Astrocyte (in vitro differentiated cells and primary cell): ENCODE data around the gene PLAAT4. TPM values are rescaled to one million over a fixed set of nuclear protein-coding genes. Genes with fewer than 3 reads are reported as not detected.

ENCODE experiments used
- DNase-seq: peaks from one replicate; pipeline ENCODE4 v3.0.0-alpha.2; 2010; ENCODE audit warnings: low read depth
- FAIRE-seq: peaks from 2 replicates; lab custom pipeline; 2011; peaks lifted over from hg19 to GRCh38; lab: Jason Lieb, UNC
- H2AFZ ChIP-seq: 2 replicates; pipeline ENCODE4 v1.6.0; 2012; ENCODE audit warnings: low read depth, low read length, inconsistent platforms
- H3K27ac ChIP-seq: 2 replicates; pipeline ENCODE4 v1.5.1; 2011; ENCODE audit warnings: low read depth, low read length, inconsistent platforms
- H3K27me3 ChIP-seq: 2 replicates; pipeline ENCODE4 v1.6.0; 2011; ENCODE audit warnings: low read length, inconsistent platforms; ENCODE audit not compliant: insufficient read depth
- H3K36me3 ChIP-seq: 2 replicates; pipeline ENCODE4 v1.5.1; 2011; ENCODE audit warnings: low read length, inconsistent platforms; ENCODE audit not compliant: insufficient read depth
- H3K4me1 ChIP-seq: 2 replicates; pipeline ENCODE4 v1.5.1; 2011; ENCODE audit warnings: low read length, inconsistent platforms; ENCODE audit not compliant: insufficient read depth
- H3K4me2 ChIP-seq: 2 replicates; pipeline ENCODE4 v1.6.0; 2012; ENCODE audit warnings: low read length, inconsistent platforms
- H3K4me3 ChIP-seq: 2 replicates; pipeline ENCODE4 v1.5.1; 2011; ENCODE audit warnings: low read depth, mild to moderate bottlenecking, low read length, inconsistent platforms; ENCODE audit not compliant: insufficient read depth
- H3K79me2 ChIP-seq: 2 replicates; pipeline ENCODE4 v1.6.0; 2012; ENCODE audit warnings: mild to moderate bottlenecking, low read length, inconsistent platforms; ENCODE audit not compliant: insufficient read depth
- H3K9ac ChIP-seq: 2 replicates; pipeline ENCODE4 v1.6.0; 2012; ENCODE audit warnings: mild to moderate bottlenecking, low read length, inconsistent platforms
- H3K9me3 ChIP-seq: 2 replicates; pipeline ENCODE4 v1.5.1; 2012; ENCODE audit warnings: low read depth, mild to moderate bottlenecking, low read length, inconsistent platforms; ENCODE audit not compliant: insufficient read depth
- H4K20me1 ChIP-seq: 2 replicates; pipeline ENCODE4 v1.6.0; 2012; ENCODE audit warnings: low read length, inconsistent platforms; ENCODE audit not compliant: insufficient read depth
- H3K27ac Mint-ChIP-seq: one replicate; pipeline ENCODE4 v1.8.0; 2021; ENCODE audit warnings: mild to moderate bottlenecking, mixed read lengths; ENCODE audit not compliant: unreplicated experiment
- H3K27me3 Mint-ChIP-seq: one replicate; pipeline ENCODE4 v1.8.0; 2021; ENCODE audit warnings: low read depth, mixed read lengths; ENCODE audit not compliant: unreplicated experiment
- H3K36me3 Mint-ChIP-seq: one replicate; pipeline ENCODE4 v1.8.0; 2021; ENCODE audit warnings: low read depth, mixed read lengths; ENCODE audit not compliant: unreplicated experiment
- H3K4me1 Mint-ChIP-seq: one replicate; pipeline ENCODE4 v1.8.0; 2021; ENCODE audit warnings: low read depth, mixed read lengths; ENCODE audit not compliant: unreplicated experiment
- H3K4me3 Mint-ChIP-seq: one replicate; pipeline ENCODE4 v1.8.0; 2021; ENCODE audit warnings: mild to moderate bottlenecking, moderate library complexity, mixed read lengths; ENCODE audit not compliant: unreplicated experiment
- H3K9me3 Mint-ChIP-seq: one replicate; pipeline ENCODE4 v1.8.0; 2021; ENCODE audit warnings: mild to moderate bottlenecking, mixed read lengths; ENCODE audit not compliant: unreplicated experiment
- EZH2 ChIP-seq: IDR thresholded peaks from 2 replicates; pipeline ENCODE4 v1.6.1; 2012; ENCODE audit warnings: mild to moderate bottlenecking, low read length, inconsistent platforms; ENCODE audit not compliant: insufficient read depth
- total RNA-seq: library from RNA; stranded (reverse); gene quantifications from 2 replicates; pipeline ENCODE4 v1.2.1, GENCODE V29; 2021
- TF ChIP-seq, protein P1 (sequence below): IDR thresholded peaks from 2 replicates; pipeline ENCODE4 v1.5.1; 2011; ENCODE audit warnings: low read depth, mild to moderate bottlenecking, inconsistent platforms, low read length, moderate library complexity; ENCODE audit not compliant: insufficient read depth

PLAAT4 gene
- total RNA-seq, 1 donor from 2014 or later: 4.9 TPM

DNA sequence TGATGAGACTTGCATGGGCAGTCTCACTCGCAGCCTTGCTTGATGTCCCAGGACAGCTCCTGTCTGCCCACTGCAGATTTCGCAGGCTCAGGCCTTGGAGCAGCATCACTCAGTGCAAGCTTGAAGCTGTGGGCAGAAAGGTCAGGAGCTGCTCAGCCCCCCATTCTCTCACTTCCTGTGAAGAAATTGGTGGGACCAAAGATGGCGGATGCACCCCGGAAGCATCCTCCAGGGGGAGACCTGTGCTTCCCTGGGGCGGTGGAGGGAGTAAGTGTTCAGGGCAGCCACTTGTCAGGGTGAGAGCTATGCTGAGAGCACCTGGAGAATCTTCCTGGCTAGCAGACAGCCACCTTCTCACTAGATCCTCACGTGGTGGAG lies 15.3 kb downstream of the PLAAT4 start:
- Histone ChIP-seq H3K9me3 (no peaks in the 10 kb centered on the region), H3K36me3 (no peaks in the 10 kb centered on the region), H3K4me3 (no peak overlapping the region), H3K4me1 (no peaks in the 10 kb centered on the region), H3K9ac (no peak overlapping the region), H3K4me2 (no peak overlapping the region), H3K27ac (no peak overlapping the region), H4K20me1 (no peaks in the 10 kb centered on the region), H2AFZ (no peak overlapping the region), H3K27me3 (no peaks in the 10 kb centered on the region), H3K79me2 (no peaks in the 10 kb centered on the region)
- Mint-ChIP-seq H3K27ac (no peak overlapping the region), H3K9me3 (no peaks in the 10 kb centered on the region), H3K36me3 (no peaks in the 10 kb centered on the region), H3K4me3 (no peak overlapping the region), H3K27me3 (peaks cover 4% of the 10 kb centered on the region), H3K4me1 (peaks cover 12% of the 10 kb centered on the region)
- FAIRE-seq: no peak
- no peak for DNase-seq
- no peak for TF ChIP-seq EZH2
- TF ChIP-seq, protein P1, sequence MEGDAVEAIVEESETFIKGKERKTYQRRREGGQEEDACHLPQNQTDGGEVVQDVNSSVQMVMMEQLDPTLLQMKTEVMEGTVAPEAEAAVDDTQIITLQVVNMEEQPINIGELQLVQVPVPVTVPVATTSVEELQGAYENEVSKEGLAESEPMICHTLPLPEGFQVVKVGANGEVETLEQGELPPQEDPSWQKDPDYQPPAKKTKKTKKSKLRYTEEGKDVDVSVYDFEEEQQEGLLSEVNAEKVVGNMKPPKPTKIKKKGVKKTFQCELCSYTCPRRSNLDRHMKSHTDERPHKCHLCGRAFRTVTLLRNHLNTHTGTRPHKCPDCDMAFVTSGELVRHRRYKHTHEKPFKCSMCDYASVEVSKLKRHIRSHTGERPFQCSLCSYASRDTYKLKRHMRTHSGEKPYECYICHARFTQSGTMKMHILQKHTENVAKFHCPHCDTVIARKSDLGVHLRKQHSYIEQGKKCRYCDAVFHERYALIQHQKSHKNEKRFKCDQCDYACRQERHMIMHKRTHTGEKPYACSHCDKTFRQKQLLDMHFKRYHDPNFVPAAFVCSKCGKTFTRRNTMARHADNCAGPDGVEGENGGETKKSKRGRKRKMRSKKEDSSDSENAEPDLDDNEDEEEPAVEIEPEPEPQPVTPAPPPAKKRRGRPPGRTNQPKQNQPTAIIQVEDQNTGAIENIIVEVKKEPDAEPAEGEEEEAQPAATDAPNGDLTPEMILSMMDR: no peak

DNA sequence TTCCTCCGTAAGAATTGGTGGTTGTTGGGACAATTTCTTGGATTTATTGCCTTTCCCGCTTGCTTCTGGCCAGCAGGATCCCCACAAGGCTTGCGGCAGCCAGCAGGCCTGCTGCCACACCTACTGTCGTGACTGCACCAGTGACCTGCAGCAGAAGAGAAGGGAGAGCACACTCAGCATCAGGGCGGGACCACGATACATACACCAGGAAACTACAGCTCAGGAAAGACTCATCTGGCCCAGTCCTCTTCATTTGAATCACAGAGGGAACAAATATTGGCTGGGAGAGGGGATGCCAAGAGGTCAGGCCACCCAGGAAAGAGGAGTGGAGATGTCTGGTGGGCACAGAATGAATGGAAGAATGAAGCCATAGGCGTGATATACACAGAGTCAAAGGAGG lies 16.3 kb downstream of the PLAAT4 start:
- no peak overlapping the region for H3K4me3 Mint-ChIP-seq

DNA sequence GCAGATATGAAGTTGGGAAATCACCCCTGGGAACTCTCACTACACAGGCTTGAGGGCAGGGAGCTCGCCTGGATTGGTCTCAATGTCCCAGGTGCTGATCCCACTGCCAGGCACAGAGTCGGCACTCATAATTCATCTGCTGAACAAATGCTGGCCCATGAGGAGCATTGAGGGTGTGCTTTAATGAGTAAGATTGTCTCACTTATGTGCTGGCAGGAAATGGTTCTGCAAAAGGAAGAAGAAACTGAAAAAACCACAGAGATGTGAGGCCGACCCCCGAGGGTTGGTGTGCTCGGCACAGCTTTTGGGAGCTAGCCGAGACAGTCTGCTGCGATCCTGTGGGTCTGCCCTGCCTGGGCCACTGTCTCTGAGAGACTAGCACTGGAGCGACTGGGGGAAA lies 17.2 kb downstream of the PLAAT4 start:
- TF ChIP-seq, protein P1: no peak
- Mint-ChIP-seq H3K4me1 (peaks cover 12% of the 10 kb centered on the region), H3K9me3 (no peaks in the 10 kb centered on the region), H3K27me3 (peaks cover 7% of the 10 kb centered on the region), H3K4me3 (no peak overlapping the region), H3K27ac (peak overlapping the region; percentile 91), H3K36me3 (no peaks in the 10 kb centered on the region)
- no peak overlapping the region for H3K9ac ChIP-seq
- H2AFZ ChIP-seq: peak overlapping the region; percentile 63
- H3K4me2 ChIP-seq: peak overlapping the region; percentile 33
- H3K36me3 ChIP-seq: no peaks in the 10 kb centered on the region
- no peaks in the 10 kb centered on the region for H3K27me3 ChIP-seq
- H3K9me3 ChIP-seq: no peaks in the 10 kb centered on the region
- no peak overlapping the region for H3K27ac ChIP-seq
- DNase-seq (peak; percentile 29), FAIRE-seq (no peak)
- H4K20me1 ChIP-seq: no peaks in the 10 kb centered on the region
- no peaks in the 10 kb centered on the region for H3K79me2 ChIP-seq
- H3K4me1 ChIP-seq: no peaks in the 10 kb centered on the region
- no peak overlapping the region for H3K4me3 ChIP-seq

More for the DNA sequence above, 16.3 kb downstream of the PLAAT4 start:
- DNase-seq: no peak
- Histone ChIP-seq H3K9me3 (no peaks in the 10 kb centered on the region), H3K9ac (no peak overlapping the region), H4K20me1 (no peaks in the 10 kb centered on the region), H3K27ac (no peak overlapping the region), H3K36me3 (no peaks in the 10 kb centered on the region), H3K4me1 (no peaks in the 10 kb centered on the region), H3K4me3 (no peak overlapping the region), H3K79me2 (no peaks in the 10 kb centered on the region), H3K4me2 (no peak overlapping the region), H3K27me3 (no peaks in the 10 kb centered on the region), H2AFZ (no peak overlapping the region)
- no peaks in the 10 kb centered on the region for H3K9me3 Mint-ChIP-seq
- peaks cover 4% of the 10 kb centered on the region for H3K27me3 Mint-ChIP-seq
- TF ChIP-seq EZH2: no peak
- TF ChIP-seq, protein P1: no peak
- no peak for FAIRE-seq
- no peak overlapping the region for H3K27ac Mint-ChIP-seq
- no peaks in the 10 kb centered on the region for H3K36me3 Mint-ChIP-seq
- H3K4me1 Mint-ChIP-seq: peaks cover 12% of the 10 kb centered on the region
